Memory B cell (primary cell): ENCODE measurements around the gene METTL1.

Experiments used
- ATAC-seq: fragments of 150-1000 bp; cut with Tn5 transposase; 2 replicates; pipeline ENCODE4 v1.10.0; 2021; ENCODE audit warnings: low read depth, mild to moderate bottlenecking, moderate library complexity
- DNase-seq, 2 donors: peaks; one replicate each; pipeline ENCODE4 v3.0.0; 2022; ENCODE audit warnings: low spot score in 2 of 2
- H3K27ac Mint-ChIP-seq: one replicate; pipeline ENCODE4 v1.8.0; 2022; ENCODE audit warnings: mild to moderate bottlenecking, moderate library complexity, mixed read lengths
- H3K27me3 Mint-ChIP-seq: one replicate; pipeline ENCODE4 v1.8.0; 2022; ENCODE audit warnings: mixed read lengths
- H3K36me3 Mint-ChIP-seq: one replicate; pipeline ENCODE4 v1.8.0; 2022; ENCODE audit warnings: mild to moderate bottlenecking, mixed read lengths
- H3K4me1 Mint-ChIP-seq: one replicate; pipeline ENCODE4 v1.8.0; 2022; ENCODE audit warnings: mixed read lengths
- H3K4me3 Mint-ChIP-seq: one replicate; pipeline ENCODE4 v1.8.0; 2022; ENCODE audit warnings: mild to moderate bottlenecking, moderate library complexity, mixed read lengths
- H3K9me3 Mint-ChIP-seq: one replicate; pipeline ENCODE4 v1.8.0; 2022; ENCODE audit warnings: mixed read lengths

The METTL1 gene

DNA sequence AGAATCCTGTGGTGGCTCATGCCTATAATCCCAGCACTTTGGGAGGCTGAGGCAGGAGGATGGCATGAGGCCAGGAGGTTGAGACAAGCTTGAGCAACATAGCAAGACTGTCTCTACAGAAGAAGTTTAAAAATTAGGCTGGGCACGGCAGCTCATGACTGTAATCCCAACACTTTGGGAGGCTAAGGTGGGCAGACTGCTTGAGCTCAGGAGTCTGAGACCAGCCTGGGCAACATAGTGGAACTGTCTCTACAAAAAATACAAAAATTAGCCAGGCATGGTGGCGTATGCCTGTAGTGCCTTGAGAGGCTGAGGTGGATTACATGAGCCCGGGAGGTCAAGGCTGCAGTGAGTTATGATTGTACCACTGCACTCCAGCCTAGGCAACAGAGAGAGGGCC is 4.0 kb downstream of the METTL1 start:
- H3K27ac Mint-ChIP-seq: no peak overlapping the region
- no peak for DNase-seq
- H3K9me3 Mint-ChIP-seq: no peaks in the 10 kb centered on the region
- ATAC-seq: no peak
- H3K27me3 Mint-ChIP-seq: peaks cover 8% of the 10 kb centered on the region
- H3K4me3 Mint-ChIP-seq: no peak overlapping the region
- no peaks in the 10 kb centered on the region for H3K36me3 Mint-ChIP-seq
- H3K4me1 Mint-ChIP-seq: peaks cover 30% of the 10 kb centered on the region

DNA sequence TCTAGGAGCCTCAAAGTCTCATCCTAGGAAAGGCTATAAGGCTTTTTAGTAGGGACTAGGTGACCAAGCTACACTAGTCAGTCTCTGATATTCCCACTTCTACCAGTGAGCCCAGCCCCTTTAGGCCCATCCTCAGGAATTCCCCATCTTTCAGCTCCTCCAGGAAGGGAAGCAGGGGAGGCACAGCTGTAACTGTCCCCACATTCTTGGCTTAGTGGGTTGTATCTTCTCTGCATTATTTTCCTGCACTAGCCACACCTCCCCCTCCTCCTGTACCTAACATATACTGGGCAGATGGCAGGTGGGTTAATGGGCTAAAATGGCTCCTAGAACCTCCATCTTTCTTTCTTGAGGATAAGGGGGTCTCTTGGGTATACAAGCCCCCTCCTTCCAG is 4.6 kb downstream of the METTL1 start:
- Mint-ChIP-seq H3K27me3 (peaks cover 8% of the 10 kb centered on the region), H3K4me3 (peak overlapping the region; percentile 11), H3K36me3 (no peaks in the 10 kb centered on the region), H3K9me3 (no peaks in the 10 kb centered on the region), H3K27ac (no peak overlapping the region), H3K4me1 (peaks cover 29% of the 10 kb centered on the region)
- DNase-seq (no peak), ATAC-seq (no peak)

DNA sequence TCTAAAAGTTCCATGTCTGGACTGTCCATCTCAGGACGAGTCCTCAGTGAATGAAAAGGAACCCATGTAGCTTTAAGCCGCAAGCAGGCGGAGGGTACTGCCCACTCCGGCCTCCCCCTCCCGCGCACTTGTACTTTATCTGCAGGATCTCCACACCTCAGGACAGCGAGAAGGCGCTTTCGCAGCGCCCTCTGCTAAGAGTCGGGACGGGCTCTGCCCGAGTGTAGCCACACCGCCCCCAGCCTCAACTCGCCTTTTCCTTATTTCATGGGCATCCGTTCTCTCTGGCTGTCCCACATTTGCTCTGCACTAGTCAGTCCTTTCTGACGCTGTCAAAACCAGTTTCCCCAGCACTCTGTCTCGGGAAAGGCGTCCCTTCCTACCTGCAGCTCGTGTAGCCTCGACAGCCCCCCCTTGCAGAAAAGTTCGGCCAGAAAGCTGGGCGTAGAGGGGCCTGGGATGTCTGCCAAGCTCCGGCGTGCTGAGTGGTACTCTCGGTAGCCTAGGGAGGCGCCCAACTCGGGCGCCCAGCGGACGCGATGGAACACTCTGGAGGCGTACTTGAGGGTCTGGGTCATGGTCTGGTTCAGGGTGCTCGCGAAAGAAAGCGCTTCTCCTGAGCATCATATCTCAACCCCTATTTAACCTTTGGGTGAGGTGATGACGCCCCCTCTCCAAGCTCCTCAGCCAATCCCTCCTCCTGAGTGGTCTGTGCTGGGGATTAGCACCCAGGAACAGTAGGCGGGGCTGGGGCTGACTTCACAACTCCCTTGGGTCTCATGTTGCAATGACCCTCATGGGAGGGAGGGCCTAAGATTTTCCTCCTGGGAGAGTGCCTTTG is 5.2 kb downstream of the METTL1 start, which contains the start of gene CYP27B1:
CYP27B1 (minus strand) TSS at position 615 of the 841 bp plus-strand sequence; CDS start at position 578, 37 bp downstream.
- peaks cover 8% of the 10 kb centered on the region for H3K27me3 Mint-ChIP-seq
- H3K36me3 Mint-ChIP-seq: no peaks in the 10 kb centered on the region
- no peak within 1 kb of the TSS for H3K27ac Mint-ChIP-seq
- H3K9me3 Mint-ChIP-seq: no peaks in the 10 kb centered on the region
- ATAC-seq (no peak), DNase-seq (no peak)
- peak within 1 kb of the TSS; percentile 84 for H3K4me3 Mint-ChIP-seq
- H3K4me1 Mint-ChIP-seq: peaks cover 26% of the 10 kb centered on the region

DNA sequence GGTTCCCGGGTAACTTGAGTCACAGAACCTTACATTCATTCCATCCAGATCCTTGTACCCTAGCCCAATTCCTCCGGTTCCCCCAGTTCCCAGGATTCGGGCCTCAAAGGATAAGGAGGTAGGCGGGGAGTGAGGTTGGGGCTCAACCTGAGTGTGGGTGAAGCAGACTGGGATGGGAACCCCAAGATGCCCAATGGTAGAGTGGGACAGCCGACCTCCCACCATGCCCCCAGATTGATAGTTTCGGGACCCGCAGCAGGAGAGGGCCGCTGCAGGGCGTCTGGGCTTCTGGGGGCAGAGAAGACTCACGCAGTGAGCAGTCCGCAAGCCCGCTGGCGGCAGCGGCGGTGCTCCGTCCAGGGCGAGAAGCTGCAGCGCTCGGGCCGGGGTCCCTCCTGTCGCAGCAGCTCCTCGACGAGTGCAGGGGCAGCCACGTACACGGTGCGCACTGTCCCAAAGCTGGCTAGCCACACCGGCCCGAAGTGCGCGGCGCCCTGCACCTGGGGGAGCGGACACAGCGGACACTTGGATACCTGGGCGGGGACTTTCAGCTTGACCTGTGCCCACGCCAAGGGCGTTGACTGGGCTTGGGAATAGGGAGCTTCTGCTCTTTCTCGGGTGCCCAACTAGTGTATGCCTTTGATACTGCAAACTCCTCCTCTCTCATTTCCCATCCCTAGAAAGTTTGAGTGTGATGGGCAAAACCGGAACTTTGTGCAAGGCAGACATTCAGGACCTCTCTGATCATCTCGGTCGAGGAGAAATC is 6.0 kb downstream of the METTL1 start:
- Mint-ChIP-seq H3K9me3 (no peaks in the 10 kb centered on the region), H3K27me3 (peaks cover 8% of the 10 kb centered on the region), H3K36me3 (peaks cover 2% of the 10 kb centered on the region), H3K27ac (peak overlapping the region; percentile 13), H3K4me1 (peaks cover 23% of the 10 kb centered on the region), H3K4me3 (peak overlapping the region; percentile 84)
- peak; percentile 7 for ATAC-seq
- no peak for DNase-seq

DNA sequence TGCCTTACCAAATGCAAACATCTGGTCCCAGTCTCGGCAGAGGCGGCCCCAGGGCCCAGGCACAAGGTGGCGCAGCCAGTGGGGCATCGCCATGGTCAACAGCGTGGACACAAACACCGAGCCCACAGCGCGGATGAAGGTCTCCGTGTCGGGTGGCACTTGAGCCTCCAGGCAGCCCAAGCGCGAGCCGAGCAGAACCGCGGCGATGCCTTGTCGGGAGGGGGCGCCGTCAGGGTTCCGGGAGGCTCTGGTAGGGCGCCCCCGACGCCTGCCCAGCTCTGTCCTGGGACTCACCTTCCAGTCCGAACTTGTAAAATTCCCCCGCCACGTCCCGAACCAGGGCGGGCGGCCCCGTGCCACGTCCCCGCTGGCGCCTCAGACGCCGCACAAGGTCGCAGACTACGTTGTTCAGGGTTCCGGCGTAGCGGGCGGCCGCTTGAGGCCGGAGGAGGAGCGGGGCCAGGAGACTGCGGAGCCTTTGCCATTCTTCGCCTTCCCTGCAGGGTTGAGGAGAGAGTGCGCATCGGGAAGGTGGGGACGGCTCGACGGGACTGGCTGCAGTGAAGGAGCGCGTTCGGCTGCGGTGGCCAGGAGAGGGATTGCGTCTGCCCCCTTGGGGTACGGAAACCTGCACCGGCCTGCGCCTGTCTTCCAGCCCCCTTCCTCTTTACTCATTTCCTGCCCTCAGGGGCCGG is 6.8 kb downstream of the METTL1 start:
- DNase-seq: peak in 1 of 2 donors; percentile 57
- Mint-ChIP-seq H3K4me3 (peak overlapping the region; percentile 84), H3K27ac (peak overlapping the region; percentile 13), H3K9me3 (no peaks in the 10 kb centered on the region), H3K36me3 (peaks cover 4% of the 10 kb centered on the region), H3K4me1 (peaks cover 21% of the 10 kb centered on the region), H3K27me3 (peaks cover 8% of the 10 kb centered on the region)
- peak; percentile 79 for ATAC-seq

DNA sequence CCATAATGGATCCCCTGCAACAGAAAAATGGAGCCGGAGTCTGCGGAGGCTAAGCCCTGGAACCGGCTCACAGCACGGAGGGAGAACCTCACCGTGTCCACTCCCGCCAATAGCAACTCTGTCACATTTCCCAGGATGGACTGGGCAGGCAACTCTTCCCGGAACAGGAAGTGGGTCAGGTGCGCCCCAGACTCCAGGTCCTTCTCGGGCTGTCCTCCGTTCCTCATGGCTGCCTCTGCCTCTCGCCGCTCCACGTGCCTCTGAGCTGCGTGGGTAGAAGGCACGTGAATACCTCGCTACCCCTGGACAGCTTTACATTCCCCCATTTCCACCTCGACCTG is 7.3 kb downstream of the METTL1 start:
- Mint-ChIP-seq H3K27me3 (peaks cover 8% of the 10 kb centered on the region), H3K36me3 (peaks cover 4% of the 10 kb centered on the region), H3K9me3 (no peaks in the 10 kb centered on the region), H3K27ac (no peak overlapping the region), H3K4me3 (peak overlapping the region; percentile 84), H3K4me1 (peaks cover 25% of the 10 kb centered on the region)
- DNase-seq: no peak
- ATAC-seq: peak; percentile 11

DNA sequence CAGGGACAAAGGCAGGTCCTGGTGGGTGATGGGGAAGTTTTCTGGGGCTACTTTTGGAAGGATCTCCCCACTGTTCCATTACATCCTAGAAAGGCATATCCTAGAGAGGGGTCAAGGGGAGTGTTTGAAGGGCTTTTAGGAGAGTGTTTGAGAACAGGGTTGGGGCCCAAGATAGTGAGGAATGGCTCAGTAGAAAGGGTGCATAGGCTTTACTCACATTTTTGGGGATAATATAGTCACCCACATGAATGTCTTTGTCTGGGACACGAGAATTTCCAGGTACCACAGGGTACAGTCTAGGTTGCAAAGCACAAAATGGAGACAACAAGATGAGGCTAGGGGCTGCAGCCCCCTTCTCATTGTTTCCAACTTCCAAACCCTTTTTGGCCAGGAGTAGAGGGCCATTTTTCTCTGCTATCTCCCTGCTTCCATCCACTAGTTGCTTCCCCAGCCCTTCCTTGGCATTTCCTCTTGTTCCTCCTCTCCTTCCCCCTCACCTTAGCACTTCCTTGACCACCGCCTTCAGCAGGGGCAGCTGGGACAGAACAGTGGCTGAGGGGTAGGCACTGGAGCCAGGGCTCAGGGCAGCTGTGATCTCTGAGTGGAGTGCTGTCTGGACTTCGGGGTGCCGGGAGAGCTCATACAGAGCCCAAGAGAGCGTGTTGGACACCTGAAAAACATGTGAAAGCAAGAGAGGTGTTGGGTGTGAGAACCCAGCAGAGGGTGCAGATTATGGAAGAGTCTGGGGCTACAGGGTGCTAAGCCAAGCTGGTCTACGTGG is 7.8 kb downstream of the METTL1 start:
- no peak for DNase-seq
- no peak for ATAC-seq
- Mint-ChIP-seq H3K9me3 (no peaks in the 10 kb centered on the region), H3K4me1 (peaks cover 30% of the 10 kb centered on the region), H3K27me3 (peaks cover 8% of the 10 kb centered on the region), H3K4me3 (peak overlapping the region; percentile 84), H3K27ac (no peak overlapping the region), H3K36me3 (peaks cover 7% of the 10 kb centered on the region)

DNA sequence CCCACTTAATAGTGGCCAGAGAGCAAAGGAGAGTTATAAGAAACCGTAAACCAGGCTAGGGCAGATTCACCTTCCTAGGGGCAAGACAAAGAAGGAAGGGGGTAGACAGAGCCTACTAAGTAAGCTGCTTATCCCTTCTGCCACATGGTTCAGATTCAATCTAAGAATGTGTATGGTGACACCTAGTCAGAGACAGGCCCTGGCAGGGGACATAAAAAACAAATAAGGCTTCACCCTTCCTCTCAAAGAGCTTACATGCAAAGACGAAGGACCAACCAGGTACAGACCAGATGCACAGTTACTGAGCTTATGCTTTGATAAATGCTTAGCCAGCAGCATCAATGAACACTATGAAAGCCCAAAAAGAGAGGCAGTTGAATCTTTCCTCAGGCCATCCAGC is 9.4 kb downstream of the METTL1 start:
- Mint-ChIP-seq H3K27ac (no peak overlapping the region), H3K9me3 (no peaks in the 10 kb centered on the region), H3K4me1 (peaks cover 34% of the 10 kb centered on the region), H3K4me3 (no peak overlapping the region), H3K27me3 (peaks cover 8% of the 10 kb centered on the region), H3K36me3 (peaks cover 13% of the 10 kb centered on the region)
- ATAC-seq (no peak), DNase-seq (no peak)

DNA sequence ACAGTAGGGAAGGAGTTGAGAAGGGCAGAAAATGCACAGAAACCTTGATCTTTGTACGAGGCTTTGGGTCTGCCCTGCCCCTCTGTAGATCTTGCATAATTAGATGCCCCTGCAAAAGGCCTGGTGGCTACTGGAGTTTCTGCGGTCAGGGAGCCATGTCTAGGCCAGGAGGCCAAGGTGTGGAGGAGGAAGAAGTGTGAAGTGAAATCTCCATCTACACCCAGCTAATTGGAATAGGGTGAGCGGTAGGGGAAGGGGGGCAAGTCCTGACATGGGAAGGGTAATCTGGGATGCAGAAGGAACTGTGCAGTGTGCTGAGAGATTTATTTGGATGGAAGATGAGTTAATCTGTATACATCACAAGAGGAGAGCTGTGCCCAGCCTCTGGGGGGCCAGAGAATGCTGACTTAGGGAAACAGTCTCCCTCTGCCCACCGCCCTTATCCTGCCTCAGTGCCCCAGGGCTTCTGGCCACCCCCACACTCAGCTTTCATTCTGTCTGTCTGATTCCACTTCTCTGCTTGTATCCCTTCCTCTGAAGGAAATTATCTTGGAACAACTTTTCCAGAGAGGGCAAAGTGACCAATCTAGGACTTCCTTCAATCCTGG is 10.4 kb downstream of the METTL1 start:
- no peak overlapping the region for H3K4me3 Mint-ChIP-seq
- H3K27me3 Mint-ChIP-seq: peaks cover 5% of the 10 kb centered on the region
- peaks cover 14% of the 10 kb centered on the region for H3K36me3 Mint-ChIP-seq
- no peak overlapping the region for H3K27ac Mint-ChIP-seq
- DNase-seq: no peak
- peaks cover 36% of the 10 kb centered on the region for H3K4me1 Mint-ChIP-seq
- ATAC-seq: no peak
- H3K9me3 Mint-ChIP-seq: no peaks in the 10 kb centered on the region

DNA sequence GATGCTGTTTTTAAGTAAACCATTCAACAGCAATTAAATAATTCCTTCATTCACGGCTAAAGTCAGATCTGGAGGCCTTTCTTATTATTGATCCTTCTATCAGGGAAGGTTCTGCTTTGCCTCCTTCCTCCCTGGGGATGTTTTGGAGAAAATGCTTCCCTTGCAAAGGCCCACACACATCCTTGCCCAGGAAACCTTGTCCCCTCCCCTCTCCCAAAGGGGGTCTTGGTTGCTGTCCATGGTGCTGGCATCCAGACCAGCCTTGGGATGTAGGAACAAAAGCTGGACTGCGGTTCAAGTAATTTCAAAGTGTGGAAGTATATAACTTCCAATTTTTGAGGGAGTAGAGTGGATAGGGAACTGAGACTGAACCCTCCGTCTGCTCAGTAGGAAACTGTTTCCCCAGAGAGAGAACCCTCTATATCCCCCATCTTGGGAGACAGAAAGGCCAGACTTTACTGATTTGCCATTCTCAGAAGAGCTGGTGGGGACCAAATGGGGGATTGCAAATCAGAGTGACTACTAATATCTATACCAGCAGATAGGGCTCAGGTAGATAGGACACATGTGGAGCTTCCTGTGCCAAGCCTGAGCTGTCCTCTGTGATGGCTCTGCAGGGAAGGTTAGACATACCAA is 11.4 kb downstream of the METTL1 start:
- no peak overlapping the region for H3K27ac Mint-ChIP-seq

DNA sequence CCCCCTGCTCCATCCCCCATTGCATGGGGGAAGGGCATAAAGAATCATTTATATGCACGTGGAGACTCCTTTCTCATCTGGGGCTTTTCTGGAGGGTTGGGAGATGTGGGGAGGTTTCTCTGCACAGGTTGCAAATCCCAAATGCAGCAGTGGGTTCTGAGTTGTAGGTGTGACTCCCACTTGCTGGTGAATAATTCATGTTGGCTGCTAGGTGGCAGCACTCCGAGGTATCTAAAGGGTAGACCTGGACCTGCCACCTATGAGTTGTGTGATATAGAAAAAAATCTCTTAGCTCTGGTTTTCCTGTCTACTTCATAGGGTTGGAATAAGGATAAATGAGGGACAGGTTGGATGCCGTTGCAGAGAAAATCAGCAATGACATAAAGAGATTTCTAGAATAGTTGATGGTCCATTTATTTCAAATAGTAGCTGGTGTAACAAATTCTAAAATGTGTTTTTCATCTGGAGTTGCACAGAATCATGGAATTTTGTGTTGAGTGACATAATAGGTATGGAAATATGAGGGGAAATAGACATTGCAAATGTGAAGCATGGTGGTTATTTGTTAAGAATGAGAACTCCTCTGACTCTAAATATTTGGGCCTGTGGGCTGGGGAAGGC is 12.4 kb downstream of the METTL1 start:
- peaks cover 31% of the 10 kb centered on the region for H3K4me1 Mint-ChIP-seq
- no peak overlapping the region for H3K27ac Mint-ChIP-seq
- ATAC-seq (peak; percentile 17), DNase-seq (no peak)
- H3K36me3 Mint-ChIP-seq: peaks cover 14% of the 10 kb centered on the region
- H3K9me3 Mint-ChIP-seq: no peaks in the 10 kb centered on the region
- no peak overlapping the region for H3K4me3 Mint-ChIP-seq
- peaks cover 3% of the 10 kb centered on the region for H3K27me3 Mint-ChIP-seq

More for the DNA sequence above, 11.4 kb downstream of the METTL1 start:
- Mint-ChIP-seq H3K36me3 (peaks cover 14% of the 10 kb centered on the region), H3K27me3 (peaks cover 4% of the 10 kb centered on the region), H3K4me3 (no peak overlapping the region), H3K4me1 (peaks cover 34% of the 10 kb centered on the region), H3K9me3 (no peaks in the 10 kb centered on the region)
- no peak for DNase-seq
- no peak for ATAC-seq

DNA sequence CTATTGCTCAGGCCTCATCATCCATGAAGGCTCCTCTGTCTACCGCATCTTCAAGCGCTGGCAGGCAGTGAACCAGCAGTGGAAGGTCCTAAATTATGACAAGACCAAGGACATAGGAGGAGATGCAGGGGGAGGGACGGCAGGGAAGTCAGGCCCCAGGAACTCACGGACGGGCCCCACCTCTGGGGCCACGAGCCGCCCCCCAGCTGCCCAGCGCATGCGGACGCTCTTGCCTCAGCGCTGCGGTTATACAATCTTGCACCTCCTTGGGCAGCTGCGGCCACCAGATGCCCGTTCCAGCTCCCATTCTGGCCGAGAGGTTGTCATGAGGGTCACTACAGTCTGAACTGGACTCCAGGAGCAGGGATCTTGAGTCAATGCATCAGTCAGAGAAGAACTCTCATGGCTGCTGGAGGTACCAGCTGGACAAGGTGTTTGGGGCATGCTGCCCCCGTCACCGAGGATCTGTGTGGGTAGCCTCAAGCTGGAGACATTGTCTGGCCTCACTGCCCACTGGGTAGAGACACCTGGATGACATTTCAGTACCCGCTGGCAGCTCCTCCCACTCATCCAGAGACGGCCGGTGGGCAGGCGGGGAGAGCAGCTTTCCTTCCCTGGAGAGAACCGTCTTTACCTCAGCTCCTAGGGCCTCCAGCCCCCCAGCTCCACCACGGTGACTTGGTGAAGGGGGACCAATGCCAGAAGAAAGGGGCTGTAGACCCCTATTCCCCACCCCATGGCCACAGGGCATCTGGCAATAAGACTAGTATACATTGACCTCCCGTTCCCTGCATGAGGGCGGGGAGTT is 13.1 kb downstream of the METTL1 start:
- no peak overlapping the region for H3K27ac Mint-ChIP-seq
- peaks cover 14% of the 10 kb centered on the region for H3K36me3 Mint-ChIP-seq
- peak overlapping the region; percentile 6 for H3K4me3 Mint-ChIP-seq
- peaks cover 35% of the 10 kb centered on the region for H3K4me1 Mint-ChIP-seq
- DNase-seq: no peak
- no peaks in the 10 kb centered on the region for H3K27me3 Mint-ChIP-seq
- H3K9me3 Mint-ChIP-seq: no peaks in the 10 kb centered on the region
- ATAC-seq: no peak
